ENCODE results near the gene PROCA1. TPM values are rescaled to one million over a fixed set of nuclear protein-coding genes. Genes with fewer than 3 reads are reported as not detected.

Gene PROCA1
- total RNA-seq, 1 experiment from 2014 or later: 4.6 TPM

- Histone ChIP-seq H3K4me1 (ENCODE audit: insufficient read depth, low read length, poor library complexity, severe bottlenecking) (no peaks in the 10 kb centered on the region), H3K27me3 (replicated peaks; ENCODE audit: insufficient read depth, low read depth, low read length, poor library complexity) (no peaks in the 10 kb centered on the region), H3K27ac (ENCODE audit: low read depth, low read length, poor library complexity, severe bottlenecking) (no peak overlapping the region), H3K9me3 (ENCODE audit: low read depth, low read length, poor library complexity, severe bottlenecking) (no peaks in the 10 kb centered on the region), H3K36me3 (ENCODE audit: insufficient read depth, low read length, poor library complexity, severe bottlenecking) (peaks cover 60% of the 10 kb centered on the region), H3K4me3 (ENCODE audit: low read depth, low read length, poor library complexity, severe bottlenecking) (no peak overlapping the region)
- no peak for TF ChIP-seq EZH2 (IDR thresholded peaks at IDR 0.05; ENCODE audit: borderline replicate concordance, low read depth, low read length, poor library complexity, severe bottlenecking)
- TF ChIP-seq CTCF (conservative IDR thresholded peaks at IDR 0.05; ENCODE audit: low read depth, low read length): no peak
- POLR2A ChIA-PET (ENCODE audit: low non-redundant PET): no interaction called here
- DNase-seq (ENCODE audit: low spot score): no peak
- CTCF ChIA-PET: no interaction called here
- intact Hi-C loops (cut with micrococcal nuclease; ENCODE audit: unreplicated experiment): no loop called here
- BruUV-seq (replicated peaks): no TSS peak
These were observed 41.8 kb downstream of the PROCA1 start for GRCh38 chr17:28669918-28670317.

DNA sequence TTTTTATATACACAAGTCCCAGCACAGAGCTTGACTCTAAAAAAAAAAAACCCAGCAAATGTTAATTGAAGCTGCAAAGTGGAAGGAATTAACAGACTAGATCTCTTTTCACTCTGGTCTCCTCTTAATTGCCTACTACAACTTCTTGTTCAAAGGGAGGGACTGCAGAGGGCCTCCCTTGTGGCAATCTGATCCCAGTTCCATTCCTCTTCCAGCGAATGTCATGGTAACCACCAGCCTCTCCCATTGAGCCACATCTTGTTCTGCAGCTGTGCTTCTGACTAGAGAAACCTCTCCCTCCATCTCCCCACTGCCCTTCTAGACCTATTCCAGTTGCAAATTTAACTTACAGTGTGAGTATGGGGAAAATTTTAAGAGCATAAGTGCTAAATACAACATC is 43.8 kb downstream of the PROCA1 start:
- Histone ChIP-seq H3K36me3 (ENCODE audit: insufficient read depth, low read length, poor library complexity, severe bottlenecking) (peaks cover 39% of the 10 kb centered on the region), H3K4me1 (ENCODE audit: insufficient read depth, low read length, poor library complexity, severe bottlenecking) (peaks cover 9% of the 10 kb centered on the region), H3K27ac (ENCODE audit: low read depth, low read length, poor library complexity, severe bottlenecking) (no peak overlapping the region), H3K27me3 (replicated peaks; ENCODE audit: insufficient read depth, low read depth, low read length, poor library complexity) (no peaks in the 10 kb centered on the region), H3K9me3 (ENCODE audit: low read depth, low read length, poor library complexity, severe bottlenecking) (no peaks in the 10 kb centered on the region), H3K4me3 (ENCODE audit: low read depth, low read length, poor library complexity, severe bottlenecking) (no peak overlapping the region)
- BruUV-seq (replicated peaks): no TSS peak
- TF ChIP-seq EZH2 (IDR thresholded peaks at IDR 0.05; ENCODE audit: borderline replicate concordance, low read depth, low read length, poor library complexity, severe bottlenecking) (no peak), CTCF (conservative IDR thresholded peaks at IDR 0.05; ENCODE audit: low read depth, low read length) (no peak)
- POLR2A ChIA-PET (ENCODE audit: low non-redundant PET): interaction anchor here (0.6 kb wide), 1 partner anchor 78 kb away, joined by 4 read pairs; no protein-coding TSS in a partner anchor
- intact Hi-C loops (cut with micrococcal nuclease; ENCODE audit: unreplicated experiment): no loop called here
- CTCF ChIA-PET: no interaction called here
- DNase-seq (ENCODE audit: low spot score): no peak

GRCh38 chr17:28665994-28666393 is 45.7 kb downstream of the PROCA1 start:
- Histone ChIP-seq H3K9me3 (ENCODE audit: low read depth, low read length, poor library complexity, severe bottlenecking) (no peaks in the 10 kb centered on the region), H3K4me3 (ENCODE audit: low read depth, low read length, poor library complexity, severe bottlenecking) (no peak overlapping the region), H3K4me1 (ENCODE audit: insufficient read depth, low read length, poor library complexity, severe bottlenecking) (peaks cover 14% of the 10 kb centered on the region), H3K27ac (ENCODE audit: low read depth, low read length, poor library complexity, severe bottlenecking) (no peak overlapping the region), H3K27me3 (replicated peaks; ENCODE audit: insufficient read depth, low read depth, low read length, poor library complexity) (no peaks in the 10 kb centered on the region), H3K36me3 (ENCODE audit: insufficient read depth, low read length, poor library complexity, severe bottlenecking) (peaks cover 21% of the 10 kb centered on the region)
- POLR2A ChIA-PET (ENCODE audit: low non-redundant PET): no interaction called here
- CTCF ChIA-PET: no interaction called here
- no peak for TF ChIP-seq EZH2 (IDR thresholded peaks at IDR 0.05; ENCODE audit: borderline replicate concordance, low read depth, low read length, poor library complexity, severe bottlenecking)
- TF ChIP-seq CTCF (conservative IDR thresholded peaks at IDR 0.05; ENCODE audit: low read depth, low read length): no peak
- no peak for DNase-seq (ENCODE audit: low spot score)
- no TSS peak for BruUV-seq (replicated peaks)
- intact Hi-C loops (cut with micrococcal nuclease; ENCODE audit: unreplicated experiment): no loop called here

Measured in A673 (cell line).